Mucosa of descending colon (tissue), 3 donors: Measurements from ENCODE around the gene KCNN3. TPM values are rescaled to one million over a fixed set of nuclear protein-coding genes. Genes with fewer than 3 reads are reported as not detected.

Source experiments
- ATAC-seq: fragments of 200-7000 bp; cut with Tn5 transposase; one replicate; pipeline ENCODE4 v1.9.1; 2020; ENCODE audit warnings: mild to moderate bottlenecking, moderate library complexity
- DNase-seq, 3 donors: peaks; one replicate each; pipeline ENCODE4 v3.0.0-alpha.2; 2020
- H3K36me3 ChIP-seq: fragments of 200-600 bp; one replicate; pipeline ENCODE4 v1.8.0; 2021; ENCODE audit warnings: low read depth, mild to moderate bottlenecking
- H3K4me1 ChIP-seq: fragments of 200-600 bp; one replicate; pipeline ENCODE4 v1.8.0; 2021; ENCODE audit warnings: low read depth, mild to moderate bottlenecking
- H3K4me3 ChIP-seq: fragments of 200-600 bp; one replicate; pipeline ENCODE4 v1.8.0; 2021; ENCODE audit warnings: mild to moderate bottlenecking
- H3K9me3 ChIP-seq: fragments of 200-600 bp; one replicate; pipeline ENCODE4 v1.8.0; 2021; ENCODE audit warnings: mild to moderate bottlenecking
- CTCF ChIP-seq: fragments of 200-600 bp; IDR thresholded peaks from one replicate; pipeline ENCODE4 v1.8.0; 2022; ENCODE audit warnings: antibody characterized with exemption, mild to moderate bottlenecking
- intact Hi-C, 2 donors: fragments of 100-400 bp; cut with DNase I in 1 of 2; cut with micrococcal nuclease in 1 of 2; formaldehyde crosslinking; loops; one replicate each; pipeline versions ENCODE4 v1.11.0 to v1.11.1; 2022; cut with DNase I, micrococcal nuclease
- total RNA-seq, 3 donors: library from RNA; stranded (reverse); fragmentation: NEBNext Ultra II Directional in 2 of 3; extraction: Animal tissue kit (Norgen Biotek cat#: 25700) in 2 of 3; gene quantifications; one replicate each; pipeline versions ENCODE4 v1.2.1 to v1.2.4, GENCODE V29; 2021 to 2023
- donor health status: DM: no; HTN: no; CAD: no; lungs with moderate emphysema.
- donor health status: DM: no; HTN: no; CAD: no.
- donor health status: DM: no; HTN: yes; CAD: no.

Gene KCNN3
- total RNA-seq, 3 donors from 2014 or later = 1.5 to 19.3 (median 2.0) TPM

GRCh38 chr1:154851392-154852177 is 18.5 kb downstream of the KCNN3 start:
- TF ChIP-seq CTCF = no peak
- intact Hi-C loops = no loop called here
- no peak for DNase-seq
- H3K4me1 ChIP-seq = no peaks in the 10 kb centered on the region
- H3K9me3 ChIP-seq = no peaks in the 10 kb centered on the region
- no peaks in the 10 kb centered on the region for H3K36me3 ChIP-seq
- H3K4me3 ChIP-seq = no peak overlapping the region
- no peak for ATAC-seq

GRCh38 chr1:154849645-154850131 is 20.4 kb downstream of the KCNN3 start:
- Histone ChIP-seq H3K9me3 (no peaks in the 10 kb centered on the region), H3K4me1 (no peaks in the 10 kb centered on the region), H3K4me3 (no peak overlapping the region), H3K36me3 (no peaks in the 10 kb centered on the region)
- intact Hi-C loops = no loop called here
- TF ChIP-seq CTCF = no peak
- ATAC-seq (no peak), DNase-seq (no peak)

GRCh38 chr1:154848983-154849382 is 21.1 kb downstream of the KCNN3 start:
- Histone ChIP-seq H3K9me3 (no peaks in the 10 kb centered on the region), H3K4me1 (no peaks in the 10 kb centered on the region), H3K36me3 (no peaks in the 10 kb centered on the region), H3K4me3 (no peak overlapping the region)
- no peak for TF ChIP-seq CTCF
- ATAC-seq = no peak
- intact Hi-C loops = no loop called here
- no peak for DNase-seq

- ATAC-seq = no peak
- DNase-seq = no peak
- TF ChIP-seq CTCF = no peak
- Histone ChIP-seq H3K36me3 (no peaks in the 10 kb centered on the region), H3K9me3 (no peaks in the 10 kb centered on the region), H3K4me1 (no peaks in the 10 kb centered on the region), H3K4me3 (no peak overlapping the region)
- intact Hi-C loops = no loop called here
Measured at GRCh38 chr1:154847891-154848290, 22.2 kb downstream of the KCNN3 start.

- Histone ChIP-seq H3K9me3 (no peaks in the 10 kb centered on the region), H3K4me1 (no peaks in the 10 kb centered on the region), H3K36me3 (no peaks in the 10 kb centered on the region), H3K4me3 (no peak overlapping the region)
- no peak for TF ChIP-seq CTCF
- ATAC-seq (no peak), DNase-seq (no peak)
- intact Hi-C loops = no loop called here
Measured at GRCh38 chr1:154846565-154847442, 23.3 kb downstream of the KCNN3 start.
